CD4-positive, alpha-beta T cell (primary cell): ENCODE results near the gene PTGIS. TPM values are rescaled to one million over a fixed set of nuclear protein-coding genes. Genes with fewer than 3 reads are reported as not detected.

Source experiments
- ATAC-seq: fragments of 200-7000 bp; cut with Tn5 transposase; one replicate; pipeline ENCODE4 v1.10.0; 2022; ENCODE audit warnings: mild to moderate bottlenecking; ENCODE audit not compliant: poor library complexity
- CTCF ChIA-PET: fragments of 350-600 bp; sonication (Branson Sonifier 250); formaldehyde crosslinking; loops from one replicate; lab custom pipeline; 2021; ENCODE audit warnings: antibody characterized with exemption, inconsistent platforms; lab: Charles Lee
- POLR2A ChIA-PET: fragments of 350-600 bp; sonication (Branson Sonifier 250); formaldehyde crosslinking; loops from one replicate; lab custom pipeline; 2021; ENCODE audit warnings: antibody characterized with exemption, inconsistent platforms; lab: Charles Lee
- DNase-seq, 14 experiments: peaks; one replicate each; pipeline ENCODE4 v3.0.0-alpha.2; 2013 to 2020; ENCODE audit warnings: mixed read lengths in 2 of 14
- H3K27ac ChIP-seq, 2 donors: one replicate each; pipeline versions ENCODE4 v1.5.1 to v1.7.0; 2013; ENCODE audit warnings: low read length in 2 of 2, low read depth in 1 of 2, mild to moderate bottlenecking in 1 of 2
- H3K27me3 ChIP-seq, 2 experiments: 1 replicate in 1 of 2; 2 replicates in 1 of 2; pipeline versions ENCODE4 v1.6.1 to v1.7.0; 2013; ENCODE audit warnings: low read length in 2 of 2, control low read depth in 1 of 2, mild to moderate bottlenecking in 1 of 2, moderate library complexity in 1 of 2; ENCODE audit not compliant: insufficient read depth in 2 of 2, control insufficient read depth in 1 of 2
- H3K36me3 ChIP-seq: one replicate; pipeline ENCODE4 v1.6.1; 2013; ENCODE audit warnings: low read length, control low read depth; ENCODE audit not compliant: insufficient read depth
- H3K4me1 ChIP-seq: one replicate; pipeline ENCODE4 v1.6.1; 2013; ENCODE audit warnings: low read length, control low read depth; ENCODE audit not compliant: insufficient read depth
- H3K4me3 ChIP-seq: one replicate; pipeline ENCODE4 v1.5.1; 2013; ENCODE audit warnings: mild to moderate bottlenecking, low read length, moderate library complexity
- H3K9me3 ChIP-seq, 2 experiments: 1 replicate in 1 of 2; 2 replicates in 1 of 2; pipeline versions ENCODE4 v1.6.1 to v1.7.0; 2013; ENCODE audit warnings: low read length in 2 of 2, mild to moderate bottlenecking in 2 of 2, control low read depth in 1 of 2, moderate library complexity in 1 of 2; ENCODE audit not compliant: control insufficient read depth in 1 of 2, insufficient read depth in 1 of 2
- H3K27ac Mint-ChIP-seq: one replicate; pipeline ENCODE4 v1.8.0; 2020; ENCODE audit warnings: mixed read lengths
- H3K27me3 Mint-ChIP-seq: one replicate; pipeline ENCODE4 v1.8.0; 2021; ENCODE audit warnings: mixed read lengths
- H3K36me3 Mint-ChIP-seq: one replicate; pipeline ENCODE4 v1.8.0; 2021; ENCODE audit warnings: low read depth, mixed read lengths
- H3K4me1 Mint-ChIP-seq: one replicate; pipeline ENCODE4 v1.8.0; 2021; ENCODE audit warnings: low read depth, mixed read lengths
- H3K4me3 Mint-ChIP-seq: one replicate; pipeline ENCODE4 v1.8.0; 2020; ENCODE audit warnings: mild to moderate bottlenecking, mixed read lengths
- H3K9me3 Mint-ChIP-seq: one replicate; pipeline ENCODE4 v1.8.0; 2020; ENCODE audit warnings: mixed read lengths
- CTCF ChIP-seq: fragments of 200-600 bp; IDR thresholded peaks from one replicate; pipeline ENCODE4 v1.8.0; 2022; ENCODE audit warnings: antibody characterized with exemption, mild to moderate bottlenecking
- intact Hi-C, 2 experiments: fragments of 100-400 bp; cut with DNase I in 1 of 2; cut with micrococcal nuclease in 1 of 2; formaldehyde crosslinking; loops; one replicate each; pipeline versions ENCODE4 v1.15.1 to v1.9.0; 2023 to 2025; cut with DNase I, micrococcal nuclease
- total RNA-seq, 174 experiments: library from RNA in 2 of 174; stranded (reverse) in 2 of 174; gene quantifications; one replicate each; pipeline ENCODE4 v1.2.3 and lab custom pipeline; 2021 to 2026

PTGIS gene
- total RNA-seq, 2 experiments from 2014 or later = not detected

DNA sequence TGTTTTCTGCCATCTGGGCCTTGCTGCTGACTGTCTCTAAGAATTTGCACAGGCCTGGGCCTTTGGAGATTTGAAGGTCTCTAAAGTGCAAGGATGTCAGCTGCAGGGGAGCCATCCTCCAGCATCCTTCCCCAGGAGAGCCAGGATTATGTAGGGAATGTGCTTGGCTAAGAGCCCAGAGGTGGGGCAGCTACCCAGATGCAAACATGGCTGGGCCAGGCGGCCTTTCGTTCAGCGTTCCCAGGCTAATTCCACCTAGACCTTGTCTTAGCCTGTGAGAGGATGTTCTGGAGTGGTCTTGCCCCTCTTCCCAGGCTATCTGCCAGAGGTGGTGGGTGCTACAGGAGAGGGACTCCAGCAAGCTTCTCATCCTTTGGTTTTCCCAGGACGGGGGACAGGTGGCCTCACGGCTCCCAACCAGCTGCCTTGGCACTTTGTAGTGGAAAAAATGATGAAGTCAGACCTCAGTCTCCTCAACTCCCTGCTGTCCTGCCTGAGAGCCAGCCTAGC lies 7.7 kb upstream of the PTGIS start:
- TF ChIP-seq CTCF = no peak
- Mint-ChIP-seq H3K4me1 (no peaks in the 10 kb centered on the region), H3K27ac (no peak overlapping the region), H3K9me3 (no peaks in the 10 kb centered on the region), H3K36me3 (no peaks in the 10 kb centered on the region), H3K4me3 (no peak overlapping the region), H3K27me3 (peaks cover 24% of the 10 kb centered on the region)
- no peaks in the 10 kb centered on the region for H3K4me1 ChIP-seq
- H3K36me3 ChIP-seq = no peaks in the 10 kb centered on the region
- no peaks in the 10 kb centered on the region for H3K9me3 ChIP-seq
- H3K27ac ChIP-seq = no peak overlapping the region
- no peak for ATAC-seq
- intact Hi-C loops = no loop called here
- peaks cover 2 to 22% of the 10 kb centered on the region in 2 experiments for H3K27me3 ChIP-seq
- no peak for DNase-seq
- H3K4me3 ChIP-seq = no peak overlapping the region
- CTCF ChIA-PET = no interaction called here
- POLR2A ChIA-PET = no interaction called here

- no peak overlapping the region for H3K4me3 Mint-ChIP-seq
- no peak overlapping the region for H3K27ac Mint-ChIP-seq
- Histone ChIP-seq H3K27me3 (peaks cover 7 to 38% of the 10 kb centered on the region in 2 experiments), H3K9me3 (no peaks in the 10 kb centered on the region), H3K27ac (no peak overlapping the region), H3K4me1 (no peaks in the 10 kb centered on the region), H3K36me3 (no peaks in the 10 kb centered on the region), H3K4me3 (no peak overlapping the region)
- ATAC-seq (no peak), DNase-seq (no peak)
- TF ChIP-seq CTCF = no peak
- intact Hi-C loops = no loop called here
- H3K36me3 Mint-ChIP-seq = no peaks in the 10 kb centered on the region
- no peaks in the 10 kb centered on the region for H3K4me1 Mint-ChIP-seq
- peaks cover 31% of the 10 kb centered on the region for H3K27me3 Mint-ChIP-seq
- H3K9me3 Mint-ChIP-seq = no peaks in the 10 kb centered on the region
- ChIA-PET CTCF (no interaction called here), POLR2A (no interaction called here)
These were observed 6.0 kb upstream of the PTGIS start for GRCh38 chr20:49573900-49574416.

DNA sequence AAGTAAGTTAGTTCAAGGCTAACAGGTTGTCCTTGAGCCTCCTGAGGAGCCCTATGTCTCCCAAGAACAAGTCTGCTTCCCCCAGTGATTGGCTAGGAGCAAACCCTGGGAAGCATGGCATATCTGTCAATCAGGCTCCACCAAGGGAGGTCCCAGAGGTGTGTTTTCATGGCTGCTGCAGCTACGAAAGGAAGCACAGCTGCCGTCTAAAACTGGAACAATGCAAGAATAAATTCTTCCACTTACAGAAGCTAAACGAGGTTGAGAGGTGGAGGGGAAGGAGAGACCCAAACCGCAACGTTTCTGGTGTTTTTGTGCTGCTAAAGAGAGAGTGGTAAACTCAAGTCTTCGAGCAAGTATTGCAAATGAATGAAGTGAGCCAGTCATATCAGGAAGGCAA lies 4.9 kb upstream of the PTGIS start:
- no peaks in the 10 kb centered on the region for H3K4me1 Mint-ChIP-seq

More for the DNA sequence above, 4.9 kb upstream of the PTGIS start:
- ATAC-seq (no peak), DNase-seq (no peak)
- CTCF ChIA-PET = no interaction called here
- Histone ChIP-seq H3K36me3 (no peaks in the 10 kb centered on the region), H3K27ac (no peak overlapping the region), H3K27me3 (peaks cover 10 to 41% of the 10 kb centered on the region in 2 experiments), H3K4me3 (no peak overlapping the region), H3K9me3 (no peaks in the 10 kb centered on the region), H3K4me1 (peaks cover under 1% of the 10 kb centered on the region)
- intact Hi-C loops = no loop called here
- H3K27me3 Mint-ChIP-seq = peaks cover 36% of the 10 kb centered on the region
- POLR2A ChIA-PET = no interaction called here
- no peak overlapping the region for H3K27ac Mint-ChIP-seq
- no peaks in the 10 kb centered on the region for H3K36me3 Mint-ChIP-seq
- no peak overlapping the region for H3K4me3 Mint-ChIP-seq
- no peaks in the 10 kb centered on the region for H3K9me3 Mint-ChIP-seq
- no peak for TF ChIP-seq CTCF
